OCI-LY7 (cell line): ENCODE measurements around the gene APOE. TPM values are rescaled to one million over a fixed set of nuclear protein-coding genes. Genes with fewer than 3 reads are reported as not detected.

Experiments used
- BruUV-seq: library from RNA; stranded (reverse); fragments of 400-500 nt; replicated peaks from 2 replicates; lab custom pipeline; 2021; lab: Mats Ljungman, UMichigan
- CTCF ChIA-PET: fragments of 300-600 bp; sonication (Branson Sonifier 250); formaldehyde crosslinking; loops from one replicate; lab custom pipeline; 2022; ENCODE audit warnings: antibody characterized with exemption; ENCODE audit not compliant: unreplicated experiment; lab: Charles Lee
- POLR2A ChIA-PET: fragments of 300-600 bp; sonication (Branson Sonifier 250); formaldehyde crosslinking; loops from one replicate; lab custom pipeline; 2022; ENCODE audit warnings: antibody characterized with exemption; lab: Charles Lee
- DNase-seq: peaks from one replicate; pipeline ENCODE4 v3.0.0-alpha.2; 2015; ENCODE audit warnings: low spot score
- H2AFZ ChIP-seq: fragments of 200-600 bp; sonication (generic), shearing (Covaris generic); 2 replicates; pipeline ENCODE4 v1.6.1; 2014; ENCODE audit warnings: mild to moderate bottlenecking, antibody characterized with exemption, low read length, moderate library complexity
- H3K27ac ChIP-seq: fragments of 200-600 bp; sonication (generic); 2 replicates; pipeline ENCODE4 v1.5.1; 2014; ENCODE audit warnings: mixed run types, low read depth, mild to moderate bottlenecking, moderate library complexity, low read length, inconsistent platforms; ENCODE audit not compliant: poor library complexity, severe bottlenecking
- H3K36me3 ChIP-seq: fragments of 200-600 bp; sonication (generic); 2 replicates; pipeline ENCODE4 v1.6.1; 2014; ENCODE audit warnings: mild to moderate bottlenecking, antibody characterized with exemption, low read length, moderate library complexity, mixed read lengths; ENCODE audit not compliant: insufficient read depth
- H3K4me1 ChIP-seq: fragments of 200-600 bp; sonication (generic); 2 replicates; pipeline ENCODE4 v1.5.1; 2014; ENCODE audit warnings: mild to moderate bottlenecking, low read length; ENCODE audit not compliant: insufficient read depth, poor library complexity, severe bottlenecking
- H3K4me2 ChIP-seq: fragments of 200-600 bp; sonication (generic); 2 replicates; pipeline ENCODE4 v1.6.1; 2014; ENCODE audit warnings: mild to moderate bottlenecking, low read length
- H3K4me3 ChIP-seq: fragments of 200-600 bp; sonication (generic); 2 replicates; pipeline ENCODE4 v1.5.1; 2014; ENCODE audit warnings: mild to moderate bottlenecking, low read depth, low read length; ENCODE audit not compliant: poor library complexity, severe bottlenecking
- H3K79me2 ChIP-seq: fragments of 200-600 bp; sonication (generic); 2 replicates; pipeline ENCODE4 v1.6.1; 2016; ENCODE audit warnings: low read depth, mild to moderate bottlenecking, low read length, moderate library complexity, mixed read lengths; ENCODE audit not compliant: insufficient read depth
- H3K9me2 ChIP-seq: fragments of 200-600 bp; sonication (generic); 2 replicates; pipeline ENCODE4 v1.6.1; 2016; ENCODE audit warnings: mild to moderate bottlenecking, low read length, mixed read lengths; ENCODE audit not compliant: insufficient read depth
- H3K9me3 ChIP-seq: fragments of 200-600 bp; sonication (generic); 2 replicates; pipeline ENCODE4 v1.6.1; 2014; ENCODE audit warnings: mild to moderate bottlenecking, mixed run types, low read length, mixed read lengths
- H4K20me1 ChIP-seq: fragments of 200-600 bp; sonication (generic); 2 replicates; pipeline ENCODE4 v1.6.1; 2014; ENCODE audit warnings: mild to moderate bottlenecking, antibody characterized with exemption, low read length, moderate library complexity, mixed read lengths; ENCODE audit not compliant: insufficient read depth
- EZH2phosphoT487 ChIP-seq: fragments of 200-600 bp; sonication (generic); IDR thresholded peaks from 2 replicates; pipeline ENCODE4 v1.6.1; 2018; ENCODE audit warnings: low read depth, borderline replicate concordance, mild to moderate bottlenecking, mixed run types, antibody characterized with exemption, low read length, moderate library complexity, mixed read lengths
- intact Hi-C: fragments of 100-400 bp; cut with micrococcal nuclease; formaldehyde crosslinking; loops from one replicate; pipeline ENCODE4 v1.10.0; 2022; ENCODE audit not compliant: unreplicated experiment
- total RNA-seq, 2 experiments: library from RNA; depleted of rRNA in 1 of 2; stranded (reverse); fragments of >200 nt in 1 of 2; shearing (Covaris generic) in 1 of 2; gene quantifications; 2 replicates each; pipeline ENCODE4 v1.2.3, GENCODE V29; 2014 to 2022
- TF ChIP-seq, protein P1 (sequence below): fragments of 200-600 bp; sonication (generic); conservative IDR thresholded peaks from 2 replicates; pipeline ENCODE4 v1.5.1; 2014; ENCODE audit warnings: mild to moderate bottlenecking, antibody characterized with exemption, low read length, moderate library complexity, mixed read lengths

Gene APOE
- total RNA-seq, 2 experiments from 2014 or later: 1.8 to 2.1 TPM

DNA sequence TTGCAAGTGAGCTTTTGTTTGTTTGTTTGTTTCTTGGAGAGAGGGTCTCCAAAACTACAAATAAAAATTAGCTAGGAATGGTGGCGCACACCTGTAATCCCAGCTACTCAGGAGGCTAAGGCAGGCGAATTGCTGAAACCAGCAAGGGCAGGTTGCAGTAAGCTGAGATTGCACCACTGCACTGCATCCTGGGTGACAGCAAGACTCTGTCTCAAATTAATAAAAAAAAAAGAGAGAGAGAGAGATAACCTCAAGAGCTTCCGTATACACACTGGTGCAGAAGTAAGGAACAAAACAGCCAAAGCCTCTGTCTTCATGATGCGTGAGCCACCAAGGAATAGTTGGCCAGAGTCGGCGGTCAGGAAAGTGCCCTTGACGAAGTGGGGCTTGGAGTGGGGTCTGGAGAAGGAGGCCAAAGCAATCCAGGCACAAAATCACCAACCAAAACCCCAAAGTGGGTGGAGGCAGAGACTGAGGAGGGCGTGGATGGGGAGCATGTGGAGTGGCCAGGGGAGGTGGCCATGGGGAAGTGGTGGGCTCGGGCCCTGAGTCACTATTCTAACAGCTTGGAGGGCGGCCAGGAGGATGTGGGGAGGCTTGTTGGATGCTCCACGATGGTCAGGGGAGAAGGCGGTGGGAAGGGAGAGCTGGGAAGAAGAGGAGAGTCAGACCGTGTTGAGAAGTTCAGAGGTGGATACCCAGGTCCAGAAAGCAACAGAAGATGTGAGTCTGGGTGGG, 35.7 kb upstream of the APOE start:
- H3K9me3 ChIP-seq: no peaks in the 10 kb centered on the region
- no peaks in the 10 kb centered on the region for H4K20me1 ChIP-seq
- H3K27ac ChIP-seq: no peak overlapping the region
- intact Hi-C loops: no loop called here
- H3K4me3 ChIP-seq: no peak overlapping the region
- H3K36me3 ChIP-seq: no peaks in the 10 kb centered on the region
- no peak for DNase-seq
- no TSS peak for BruUV-seq
- no peaks in the 10 kb centered on the region for H3K4me1 ChIP-seq
- no peak overlapping the region for H3K4me2 ChIP-seq
- POLR2A ChIA-PET: interaction anchor here (0.6 to 0.7 kb wide), 2 partner anchors 40 to 1304 kb away, joined by 3 read pairs; no protein-coding TSS in a partner anchor
- no peaks in the 10 kb centered on the region for H3K79me2 ChIP-seq
- no peaks in the 10 kb centered on the region for H3K9me2 ChIP-seq
- H2AFZ ChIP-seq: no peak overlapping the region
- TF ChIP-seq, protein P1, sequence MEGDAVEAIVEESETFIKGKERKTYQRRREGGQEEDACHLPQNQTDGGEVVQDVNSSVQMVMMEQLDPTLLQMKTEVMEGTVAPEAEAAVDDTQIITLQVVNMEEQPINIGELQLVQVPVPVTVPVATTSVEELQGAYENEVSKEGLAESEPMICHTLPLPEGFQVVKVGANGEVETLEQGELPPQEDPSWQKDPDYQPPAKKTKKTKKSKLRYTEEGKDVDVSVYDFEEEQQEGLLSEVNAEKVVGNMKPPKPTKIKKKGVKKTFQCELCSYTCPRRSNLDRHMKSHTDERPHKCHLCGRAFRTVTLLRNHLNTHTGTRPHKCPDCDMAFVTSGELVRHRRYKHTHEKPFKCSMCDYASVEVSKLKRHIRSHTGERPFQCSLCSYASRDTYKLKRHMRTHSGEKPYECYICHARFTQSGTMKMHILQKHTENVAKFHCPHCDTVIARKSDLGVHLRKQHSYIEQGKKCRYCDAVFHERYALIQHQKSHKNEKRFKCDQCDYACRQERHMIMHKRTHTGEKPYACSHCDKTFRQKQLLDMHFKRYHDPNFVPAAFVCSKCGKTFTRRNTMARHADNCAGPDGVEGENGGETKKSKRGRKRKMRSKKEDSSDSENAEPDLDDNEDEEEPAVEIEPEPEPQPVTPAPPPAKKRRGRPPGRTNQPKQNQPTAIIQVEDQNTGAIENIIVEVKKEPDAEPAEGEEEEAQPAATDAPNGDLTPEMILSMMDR: no peak
- no peak for TF ChIP-seq EZH2phosphoT487
- CTCF ChIA-PET: no interaction called here

DNA sequence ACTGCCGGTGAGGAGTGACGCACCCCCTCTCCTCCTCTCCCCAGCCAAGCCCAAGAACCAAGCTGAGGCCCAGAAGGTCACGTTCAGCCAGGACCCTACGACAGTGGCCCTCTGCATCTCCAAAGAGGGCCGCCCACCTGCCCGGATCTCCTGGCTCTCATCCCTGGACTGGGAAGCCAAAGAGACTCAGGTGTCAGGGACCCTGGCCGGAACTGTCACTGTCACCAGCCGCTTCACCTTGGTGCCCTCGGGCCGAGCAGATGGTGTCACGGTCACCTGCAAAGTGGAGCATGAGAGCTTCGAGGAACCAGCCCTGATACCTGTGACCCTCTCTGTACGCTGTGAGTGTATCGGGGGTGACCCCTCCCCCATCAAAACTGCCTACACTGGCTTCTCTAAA, 33.8 kb upstream of the APOE start:
- no peak for DNase-seq
- no TSS peak for BruUV-seq
- Histone ChIP-seq H4K20me1 (no peaks in the 10 kb centered on the region), H3K4me1 (peaks cover 1% of the 10 kb centered on the region), H3K9me2 (no peaks in the 10 kb centered on the region), H3K36me3 (no peaks in the 10 kb centered on the region), H3K4me2 (no peak overlapping the region), H2AFZ (no peak overlapping the region), H3K27ac (no peak overlapping the region), H3K79me2 (no peaks in the 10 kb centered on the region), H3K9me3 (no peaks in the 10 kb centered on the region), H3K4me3 (no peak overlapping the region)
- ChIA-PET CTCF (no interaction called here), POLR2A (no interaction called here)
- no peak for TF ChIP-seq EZH2phosphoT487
- TF ChIP-seq, protein P1: no peak
- intact Hi-C loops: no loop called here

DNA sequence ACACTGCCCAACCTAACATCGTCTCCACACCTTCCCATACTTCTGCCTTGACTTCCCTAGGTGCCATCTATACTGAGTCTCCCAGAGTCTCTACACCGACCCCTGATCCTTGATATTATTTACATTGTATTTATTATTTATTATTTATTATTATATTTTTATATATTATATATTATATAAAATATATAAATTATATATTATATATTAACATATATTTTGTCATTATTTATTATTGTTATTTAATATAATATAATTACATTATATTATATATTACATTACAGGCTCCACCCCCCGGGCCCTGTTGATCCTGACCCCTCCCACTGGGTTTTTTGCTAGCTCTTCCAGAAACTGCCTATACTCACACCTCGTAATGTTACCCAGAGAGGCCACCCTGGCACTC, 32.9 kb upstream of the APOE start:
- peaks cover 10% of the 10 kb centered on the region for H3K4me1 ChIP-seq
- POLR2A ChIA-PET: no interaction called here
- no TSS peak for BruUV-seq
- no peaks in the 10 kb centered on the region for H3K79me2 ChIP-seq
- H4K20me1 ChIP-seq: no peaks in the 10 kb centered on the region
- no peak overlapping the region for H3K4me3 ChIP-seq
- no peaks in the 10 kb centered on the region for H3K9me3 ChIP-seq
- no peak overlapping the region for H2AFZ ChIP-seq
- no peaks in the 10 kb centered on the region for H3K36me3 ChIP-seq
- H3K9me2 ChIP-seq: no peaks in the 10 kb centered on the region
- CTCF ChIA-PET: no interaction called here
- no peak for DNase-seq
- H3K4me2 ChIP-seq: no peak overlapping the region
- intact Hi-C loops: no loop called here
- TF ChIP-seq, protein P1: no peak
- no peak for TF ChIP-seq EZH2phosphoT487
- no peak overlapping the region for H3K27ac ChIP-seq
